Gastrocnemius medialis (tissue), 4 donors: ENCODE results near the gene KATNB1. TPM values are rescaled to one million over a fixed set of nuclear protein-coding genes. Genes with fewer than 3 reads are reported as not detected.

Experiments
- ATAC-seq, 2 donors: fragments of 150-250 bp; one replicate each; pipeline ENCODE4 v1.9.1; 2016
- DNase-seq, 2 donors: peaks; one replicate each; pipeline ENCODE4 v3.0.0-alpha.2; 2019
- H3K27ac ChIP-seq, 4 donors: fragments of 200-600 bp; sonication (generic); 1 replicate in 1 of 4; 2 replicates in 3 of 4; pipeline ENCODE4 v1.5.1; 2016 to 2018; ENCODE audit warnings: mild to moderate bottlenecking in 2 of 4, moderate library complexity in 1 of 4
- H3K27me3 ChIP-seq, 3 donors: fragments of 200-600 bp; sonication (generic) in 2 of 3; 1 replicate in 1 of 3; 2 replicates in 2 of 3; pipeline versions ENCODE4 v1.5.1 to v1.6.0; 2016 to 2019; ENCODE audit warnings: mild to moderate bottlenecking in 1 of 3, moderate library complexity in 1 of 3
- H3K36me3 ChIP-seq, 2 donors: fragments of 200-600 bp; sonication (generic) in 1 of 2; one replicate each; pipeline ENCODE4 v1.5.1; 2017 to 2018
- H3K4me1 ChIP-seq, 2 donors: fragments of 200-600 bp; sonication (generic) in 1 of 2; one replicate each; pipeline ENCODE4 v1.5.1; 2016 to 2017; ENCODE audit warnings: mild to moderate bottlenecking in 2 of 2
- H3K4me3 ChIP-seq, 4 donors: fragments of 200-600 bp; sonication (generic) in 3 of 4; 1 replicate in 1 of 4; 2 replicates in 3 of 4; pipeline ENCODE4 v1.5.1; 2016 to 2019; ENCODE audit warnings: mild to moderate bottlenecking in 2 of 4
- H3K9me3 ChIP-seq, 3 donors: fragments of 200-600 bp; sonication (generic) in 2 of 3; 1 replicate in 1 of 3; 2 replicates in 2 of 3; pipeline ENCODE4 v1.5.1; 2016 to 2019
- CTCF ChIP-seq, 5 experiments: fragments of 450-650 bp in 3 of 5; fragments of 200-600 bp in 2 of 5; sonication (generic) in 2 of 5; IDR thresholded peaks in 4 of 5; conservative IDR thresholded peaks in 1 of 5; 1 replicate in 4 of 5; 2 replicates in 1 of 5; pipeline ENCODE4 v1.5.1; 2016 to 2019; ENCODE audit warnings: antibody characterized with exemption in 5 of 5, mild to moderate bottlenecking in 3 of 5, moderate library complexity in 3 of 5
- POLR2A ChIP-seq, 2 donors: fragments of 450-650 bp; IDR thresholded peaks; one replicate each; pipeline ENCODE4 v1.6.1; 2017; ENCODE audit warnings: antibody characterized with exemption in 2 of 2, mild to moderate bottlenecking in 2 of 2, moderate library complexity in 2 of 2
- in situ Hi-C, 4 donors: fragments of 200-750 bp; cut with MboI; loops; one replicate each; pipeline versions ENCODE4 v1.15.0 to v1.8.0; 2017; ENCODE audit warnings: low sequenced_read_pairs in 4 of 4
- intact Hi-C: fragments of 100-400 bp; cut with DNase I; formaldehyde crosslinking; loops from one replicate; pipeline ENCODE4 v1.15.1; 2023; ENCODE audit warnings: low total_unique reads
- total RNA-seq, 4 donors: library from RNA; depleted of rRNA; stranded (reverse); fragments of >200 nt; gene quantifications; one replicate each; pipeline versions ENCODE4 v1.1.0 to v1.2.3, GENCODE V29; 2016

KATNB1 gene
- total RNA-seq, 4 donors from 2014 or later, result 10.7 to 18.0 (median 14.2) TPM

GRCh38 chr16:57788252-57788841 lies 52.8 kb downstream of the KATNB1 start:
- Histone ChIP-seq H3K27me3 (no peaks in the 10 kb centered on the region), H3K36me3 (no peaks in the 10 kb centered on the region), H3K4me3 (no peak overlapping the region), H3K9me3 (no peaks in the 10 kb centered on the region), H3K4me1 (peaks cover 38 to 42% of the 10 kb centered on the region in 2 donors), H3K27ac (peak overlapping the region in 3 of 4 donors; percentile 7 to 89 (median 85))
- in situ Hi-C loops (no loop called here), intact Hi-C loops (no loop called here)
- ATAC-seq (no peak), DNase-seq (no peak)
- no peak for TF ChIP-seq POLR2A (IDR thresholded peaks at IDR 0.05)

DNA sequence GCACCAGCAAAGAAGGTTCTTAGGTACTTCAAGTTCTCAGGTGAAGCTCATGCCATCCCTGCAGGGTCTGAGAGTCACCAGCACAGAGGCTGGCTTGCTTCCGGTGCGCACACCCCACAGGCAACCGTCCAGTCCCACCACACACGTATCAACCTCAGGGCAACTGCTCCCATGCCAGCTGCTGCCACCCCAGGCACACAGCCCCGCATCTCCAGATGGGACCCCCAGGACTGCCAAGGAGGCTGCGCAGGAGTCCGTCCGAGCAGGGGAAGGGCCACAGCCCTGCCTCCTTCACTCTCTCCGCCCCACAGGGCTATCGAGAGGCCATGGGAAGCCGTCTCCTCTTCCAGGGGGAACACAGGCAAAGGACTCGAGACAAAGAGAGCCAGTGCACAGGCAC lies 53.4 kb downstream of the KATNB1 start:
- DNase-seq, result no peak
- Histone ChIP-seq H3K36me3 (no peaks in the 10 kb centered on the region), H3K9me3 (no peaks in the 10 kb centered on the region), H3K27me3 (no peaks in the 10 kb centered on the region), H3K4me3 (no peak overlapping the region), H3K27ac (peak overlapping the region in 1 of 4 donors; percentile 85), H3K4me1 (peaks cover 38 to 42% of the 10 kb centered on the region in 2 donors)
- no peak for ATAC-seq
- in situ Hi-C loops, result no loop called here
- intact Hi-C loops, result no loop called here
- TF ChIP-seq CTCF (IDR thresholded peaks at IDR 0.05 in 4 of 5, conservative IDR thresholded peaks at IDR 0.05 in 1 of 5) (no peak), POLR2A (IDR thresholded peaks at IDR 0.05) (no peak)

DNA sequence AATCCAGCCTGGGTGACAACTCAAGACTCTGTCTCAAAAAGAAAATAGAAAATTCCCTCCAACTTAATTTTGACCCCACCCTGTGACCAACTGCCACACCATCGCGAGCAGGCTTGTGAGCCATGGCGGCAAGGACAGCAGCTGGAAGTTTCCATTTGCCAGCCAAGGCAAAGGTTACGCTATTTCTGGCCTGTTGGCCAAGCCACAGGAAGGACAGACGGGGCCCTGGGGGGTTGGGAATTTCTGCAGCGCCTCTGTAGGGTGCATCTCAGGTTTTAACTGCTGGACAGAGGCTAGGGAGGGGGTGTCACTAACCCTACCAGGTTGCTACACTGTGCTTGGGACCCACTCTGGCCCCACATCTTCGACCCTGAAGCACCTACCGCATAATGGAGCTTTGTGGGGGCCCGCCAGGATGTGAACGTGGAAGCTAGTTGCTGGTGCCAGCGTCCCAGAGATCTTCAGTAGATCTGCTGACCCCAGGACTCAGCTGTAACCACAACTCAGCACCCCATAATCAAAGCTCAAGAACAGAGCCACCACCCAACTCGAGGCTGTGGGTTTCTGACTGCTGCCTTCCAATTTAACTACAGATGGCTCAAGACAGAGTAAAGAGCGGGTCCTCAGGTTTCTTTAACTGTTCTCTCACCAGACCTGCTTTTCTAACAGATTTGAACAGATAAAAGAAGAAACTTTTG lies 55.8 kb downstream of the KATNB1 start:
- ATAC-seq (peak; percentile 74 to 89), DNase-seq (peak; percentile 75 to 89)
- Histone ChIP-seq H3K4me1 (peaks cover 37 to 38% of the 10 kb centered on the region in 2 donors), H3K27me3 (no peaks in the 10 kb centered on the region), H3K36me3 (no peaks in the 10 kb centered on the region), H3K9me3 (no peaks in the 10 kb centered on the region), H3K27ac (peak overlapping the region; percentile 76 to 85 (median 82)), H3K4me3 (peak overlapping the region; percentile 10 to 37 (median 28))
- intact Hi-C loops (loop anchor here (2.0 to 5.0 kb wide), 2 partner anchors 35 to 236 kb away; partner anchors contain the start of gene MMP15), in situ Hi-C loops (no loop called here)
- no peak for TF ChIP-seq CTCF (IDR thresholded peaks at IDR 0.05 in 4 of 5, conservative IDR thresholded peaks at IDR 0.05 in 1 of 5)
- TF ChIP-seq POLR2A (IDR thresholded peaks at IDR 0.05), result no peak

DNA sequence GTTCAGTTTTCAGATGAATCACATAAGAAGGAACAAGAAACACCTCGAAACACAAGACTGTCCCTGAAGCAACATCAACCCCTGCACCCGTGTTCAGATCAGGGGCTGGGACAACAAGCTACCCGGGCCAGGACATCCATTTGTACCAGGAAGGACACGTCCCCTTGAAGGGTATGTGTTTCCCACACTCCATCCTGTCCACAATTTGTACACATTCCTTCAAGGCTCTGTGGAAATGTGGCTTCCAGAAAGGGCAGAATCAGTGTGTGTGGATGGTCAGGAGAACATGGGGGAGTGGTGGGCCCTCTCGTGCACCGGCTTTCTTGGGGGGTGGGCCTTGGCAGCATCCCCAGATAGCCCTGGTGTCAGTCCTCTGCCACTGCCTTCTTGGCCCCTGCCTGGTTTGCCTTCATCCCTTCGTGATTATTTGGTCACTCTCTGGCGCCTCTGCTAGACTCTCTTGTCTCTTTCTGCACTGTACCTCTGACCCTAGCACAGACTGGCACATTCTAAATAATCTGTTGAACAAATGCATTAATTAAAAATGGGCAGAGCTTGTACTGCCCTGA lies 56.4 kb downstream of the KATNB1 start:
- intact Hi-C loops (loop anchor here (2.0 to 5.0 kb wide), 2 partner anchors 35 to 235 kb away; partner anchors contain the start of gene MMP15), in situ Hi-C loops (no loop called here)
- H3K9me3 ChIP-seq, result no peaks in the 10 kb centered on the region
- no peak for DNase-seq
- H3K4me1 ChIP-seq, result peaks cover 33% of the 10 kb centered on the region in 2 donors
- TF ChIP-seq POLR2A (IDR thresholded peaks at IDR 0.05) (no peak), CTCF (IDR thresholded peaks at IDR 0.05 in 4 of 5, conservative IDR thresholded peaks at IDR 0.05 in 1 of 5) (no peak)
- H3K27ac ChIP-seq, result peak overlapping the region; percentile 76 to 85 (median 82)
- H3K4me3 ChIP-seq, result peak overlapping the region in 1 of 4 donors; percentile 37
- H3K27me3 ChIP-seq, result no peaks in the 10 kb centered on the region
- ATAC-seq, result peak in 1 of 2 donors; percentile 12
- no peaks in the 10 kb centered on the region for H3K36me3 ChIP-seq
